ENCODE measurements around the gene SMIM23.

The SMIM23 gene

GRCh38 chr5:171805746-171806145, 20.1 kb downstream of the SMIM23 start:
- no peak overlapping the region for H3K4me3 ChIP-seq (ENCODE audit: low read length)
- no peaks in the 10 kb centered on the region for H3K4me1 ChIP-seq (ENCODE audit: control insufficient read depth, insufficient read depth, low read length)

GRCh38 chr5:171806976-171807747, 21.5 kb downstream of the SMIM23 start:
- Histone ChIP-seq H3K9ac (ENCODE audit: low read length) (no peak overlapping the region), H3K4me3 (ENCODE audit: low read length) (no peak overlapping the region), H3K27ac (ENCODE audit: low read depth, low read length) (no peak overlapping the region), H3K4me1 (ENCODE audit: control insufficient read depth, insufficient read depth, low read length) (no peaks in the 10 kb centered on the region), H3K27me3 (ENCODE audit: control insufficient read depth, insufficient read depth, low read length) (peaks cover 6% of the 10 kb centered on the region), H3K36me3 (ENCODE audit: control insufficient read depth, insufficient read depth, low read length) (no peaks in the 10 kb centered on the region)

More at GRCh38 chr5:171805746-171806145, 20.1 kb downstream of the SMIM23 start:
- Histone ChIP-seq H3K27me3 (ENCODE audit: control insufficient read depth, insufficient read depth, low read length) (peaks cover 6% of the 10 kb centered on the region), H3K36me3 (ENCODE audit: control insufficient read depth, insufficient read depth, low read length) (no peaks in the 10 kb centered on the region), H3K9ac (ENCODE audit: low read length) (no peak overlapping the region), H3K27ac (ENCODE audit: low read depth, low read length) (no peak overlapping the region)

GRCh38 chr5:171808453-171808852, 22.8 kb downstream of the SMIM23 start:
- H3K4me3 ChIP-seq (ENCODE audit: low read length), result no peak overlapping the region
- no peak overlapping the region for H3K9ac ChIP-seq (ENCODE audit: low read length)
- H3K36me3 ChIP-seq (ENCODE audit: control insufficient read depth, insufficient read depth, low read length), result no peaks in the 10 kb centered on the region
- no peak overlapping the region for H3K27ac ChIP-seq (ENCODE audit: low read depth, low read length)
- no peaks in the 10 kb centered on the region for H3K4me1 ChIP-seq (ENCODE audit: control insufficient read depth, insufficient read depth, low read length)
- peaks cover 6% of the 10 kb centered on the region for H3K27me3 ChIP-seq (ENCODE audit: control insufficient read depth, insufficient read depth, low read length)

- Histone ChIP-seq H3K9ac (ENCODE audit: low read length) (no peak overlapping the region), H3K4me1 (ENCODE audit: control insufficient read depth, insufficient read depth, low read length) (no peaks in the 10 kb centered on the region)
Observed at GRCh38 chr5:171808951-171809350, 23.3 kb downstream of the SMIM23 start.

GRCh38 chr5:171810227-171810626, 24.6 kb downstream of the SMIM23 start:
- H3K4me3 ChIP-seq (ENCODE audit: low read length), result no peak overlapping the region
- no peaks in the 10 kb centered on the region for H3K36me3 ChIP-seq (ENCODE audit: control insufficient read depth, insufficient read depth, low read length)
- no peak overlapping the region for H3K27ac ChIP-seq (ENCODE audit: low read depth, low read length)
- peaks cover 6% of the 10 kb centered on the region for H3K27me3 ChIP-seq (ENCODE audit: control insufficient read depth, insufficient read depth, low read length)
- no peaks in the 10 kb centered on the region for H3K4me1 ChIP-seq (ENCODE audit: control insufficient read depth, insufficient read depth, low read length)
- no peak overlapping the region for H3K9ac ChIP-seq (ENCODE audit: low read length)

More at GRCh38 chr5:171808951-171809350, 23.3 kb downstream of the SMIM23 start:
- no peak overlapping the region for H3K27ac ChIP-seq (ENCODE audit: low read depth, low read length)
- H3K36me3 ChIP-seq (ENCODE audit: control insufficient read depth, insufficient read depth, low read length), result no peaks in the 10 kb centered on the region
- peaks cover 6% of the 10 kb centered on the region for H3K27me3 ChIP-seq (ENCODE audit: control insufficient read depth, insufficient read depth, low read length)
- H3K4me3 ChIP-seq (ENCODE audit: low read length), result no peak overlapping the region

- H3K36me3 ChIP-seq (ENCODE audit: control insufficient read depth, insufficient read depth, low read length), result no peaks in the 10 kb centered on the region
- H3K4me3 ChIP-seq (ENCODE audit: low read length), result no peak overlapping the region
- no peaks in the 10 kb centered on the region for H3K4me1 ChIP-seq (ENCODE audit: control insufficient read depth, insufficient read depth, low read length)
- H3K9ac ChIP-seq (ENCODE audit: low read length), result no peak overlapping the region
- peaks cover 3% of the 10 kb centered on the region for H3K27me3 ChIP-seq (ENCODE audit: control insufficient read depth, insufficient read depth, low read length)
- no peak overlapping the region for H3K27ac ChIP-seq (ENCODE audit: low read depth, low read length)
Observed at GRCh38 chr5:171813270-171813669, 27.7 kb downstream of the SMIM23 start.

GRCh38 chr5:171813813-171814490, 28.3 kb downstream of the SMIM23 start:
- H3K4me3 ChIP-seq (ENCODE audit: low read length), result no peak overlapping the region
- no peaks in the 10 kb centered on the region for H3K36me3 ChIP-seq (ENCODE audit: control insufficient read depth, insufficient read depth, low read length)
- H3K27ac ChIP-seq (ENCODE audit: low read depth, low read length), result no peak overlapping the region
- H3K9ac ChIP-seq (ENCODE audit: low read length), result no peak overlapping the region
- peaks cover 3% of the 10 kb centered on the region for H3K27me3 ChIP-seq (ENCODE audit: control insufficient read depth, insufficient read depth, low read length)
- H3K4me1 ChIP-seq (ENCODE audit: control insufficient read depth, insufficient read depth, low read length), result no peaks in the 10 kb centered on the region

GRCh38 chr5:171816666-171817065, 31.0 kb downstream of the SMIM23 start:
- no peak overlapping the region for H3K9ac ChIP-seq (ENCODE audit: low read length)
- H3K27me3 ChIP-seq (ENCODE audit: control insufficient read depth, insufficient read depth, low read length), result no peaks in the 10 kb centered on the region
- H3K4me1 ChIP-seq (ENCODE audit: control insufficient read depth, insufficient read depth, low read length), result no peaks in the 10 kb centered on the region
- no peaks in the 10 kb centered on the region for H3K36me3 ChIP-seq (ENCODE audit: control insufficient read depth, insufficient read depth, low read length)
- H3K27ac ChIP-seq (ENCODE audit: low read depth, low read length), result no peak overlapping the region
- no peak overlapping the region for H3K4me3 ChIP-seq (ENCODE audit: low read length)

- no peak overlapping the region for H3K4me3 ChIP-seq (ENCODE audit: low read length)
- no peaks in the 10 kb centered on the region for H3K36me3 ChIP-seq (ENCODE audit: control insufficient read depth, insufficient read depth, low read length)
- no peak overlapping the region for H3K27ac ChIP-seq (ENCODE audit: low read depth, low read length)
- no peaks in the 10 kb centered on the region for H3K27me3 ChIP-seq (ENCODE audit: control insufficient read depth, insufficient read depth, low read length)
- H3K9ac ChIP-seq (ENCODE audit: low read length), result no peak overlapping the region
- H3K4me1 ChIP-seq (ENCODE audit: control insufficient read depth, insufficient read depth, low read length), result no peaks in the 10 kb centered on the region
Observed at GRCh38 chr5:171820561-171820960, 34.9 kb downstream of the SMIM23 start.

- no peak overlapping the region for H3K9ac ChIP-seq (ENCODE audit: low read length)
- H3K27ac ChIP-seq (ENCODE audit: low read depth, low read length), result no peak overlapping the region
- no peaks in the 10 kb centered on the region for H3K36me3 ChIP-seq (ENCODE audit: control insufficient read depth, insufficient read depth, low read length)
- H3K4me3 ChIP-seq (ENCODE audit: low read length), result no peak overlapping the region
- H3K4me1 ChIP-seq (ENCODE audit: control insufficient read depth, insufficient read depth, low read length), result no peaks in the 10 kb centered on the region
- H3K27me3 ChIP-seq (ENCODE audit: control insufficient read depth, insufficient read depth, low read length), result no peaks in the 10 kb centered on the region
Observed at GRCh38 chr5:171821286-171821685, 35.7 kb downstream of the SMIM23 start.

- H3K4me1 ChIP-seq (ENCODE audit: control insufficient read depth, insufficient read depth, low read length), result no peaks in the 10 kb centered on the region
- no peak overlapping the region for H3K4me3 ChIP-seq (ENCODE audit: low read length)
- H3K36me3 ChIP-seq (ENCODE audit: control insufficient read depth, insufficient read depth, low read length), result no peaks in the 10 kb centered on the region
- H3K27me3 ChIP-seq (ENCODE audit: control insufficient read depth, insufficient read depth, low read length), result no peaks in the 10 kb centered on the region
- H3K9ac ChIP-seq (ENCODE audit: low read length), result no peak overlapping the region
- H3K27ac ChIP-seq (ENCODE audit: low read depth, low read length), result no peak overlapping the region
Observed at GRCh38 chr5:171823269-171823668, 37.7 kb downstream of the SMIM23 start.

- no peak overlapping the region for H3K27ac ChIP-seq (ENCODE audit: low read depth, low read length)
- no peaks in the 10 kb centered on the region for H3K4me1 ChIP-seq (ENCODE audit: control insufficient read depth, insufficient read depth, low read length)
- no peak overlapping the region for H3K9ac ChIP-seq (ENCODE audit: low read length)
- H3K36me3 ChIP-seq (ENCODE audit: control insufficient read depth, insufficient read depth, low read length), result no peaks in the 10 kb centered on the region
- no peaks in the 10 kb centered on the region for H3K27me3 ChIP-seq (ENCODE audit: control insufficient read depth, insufficient read depth, low read length)
- no peak overlapping the region for H3K4me3 ChIP-seq (ENCODE audit: low read length)
Observed at GRCh38 chr5:171825051-171825450, 39.4 kb downstream of the SMIM23 start.

- Histone ChIP-seq H3K36me3 (ENCODE audit: control insufficient read depth, insufficient read depth, low read length) (no peaks in the 10 kb centered on the region), H3K4me1 (ENCODE audit: control insufficient read depth, insufficient read depth, low read length) (no peaks in the 10 kb centered on the region), H3K27ac (ENCODE audit: low read depth, low read length) (no peak overlapping the region), H3K9ac (ENCODE audit: low read length) (no peak overlapping the region), H3K27me3 (ENCODE audit: control insufficient read depth, insufficient read depth, low read length) (no peaks in the 10 kb centered on the region), H3K4me3 (ENCODE audit: low read length) (no peak overlapping the region)
Observed at GRCh38 chr5:171826132-171826531, 40.5 kb downstream of the SMIM23 start.
